Measurements from ENCODE around the gene FAM3A.
A peak's percentile ranks its signal among the peaks of the same experiment; 100 is the strongest.

Gene FAM3A

DNA sequence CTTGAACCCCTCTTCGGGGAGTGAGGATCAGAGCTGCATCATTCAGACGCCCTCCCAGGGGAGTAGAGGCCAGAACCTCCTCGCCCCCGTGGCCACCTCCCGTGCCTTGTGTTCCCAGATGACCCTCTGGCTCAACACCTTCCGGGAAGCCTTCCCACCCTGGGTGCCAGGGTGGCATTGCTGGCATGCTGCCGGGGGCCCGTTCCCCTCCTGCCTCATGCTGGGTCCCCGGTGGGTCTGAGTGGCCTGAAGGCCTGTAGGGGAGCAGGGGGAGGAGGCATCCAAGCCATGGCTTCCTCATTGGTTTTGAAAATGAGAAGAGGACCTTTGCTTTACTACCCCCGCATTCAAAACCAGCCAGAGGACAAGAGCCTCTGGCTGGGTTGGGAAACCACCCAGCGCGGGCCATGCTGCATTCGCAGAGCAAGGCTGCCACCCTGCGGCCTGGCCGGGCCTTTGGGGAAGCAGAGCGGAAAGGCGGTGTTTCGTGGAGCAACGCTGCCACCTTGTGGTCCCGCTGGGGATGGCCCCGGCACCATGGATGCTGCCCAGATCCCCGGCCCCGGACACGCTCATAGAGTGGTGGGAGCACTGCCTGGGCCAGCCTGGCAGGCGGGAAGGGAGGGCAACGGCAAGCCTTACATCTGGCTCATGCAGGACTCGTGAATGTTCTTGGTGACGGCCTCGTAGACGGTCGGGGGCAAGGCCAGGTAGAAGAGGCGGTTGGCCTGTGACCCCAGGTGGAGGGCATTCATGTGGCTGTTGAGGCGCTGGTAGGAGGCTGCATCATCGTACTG is 18.7 kb upstream of the FAM3A start:
- DNase-seq (ENCODE audit: low spot score), result peak; percentile 89

DNA sequence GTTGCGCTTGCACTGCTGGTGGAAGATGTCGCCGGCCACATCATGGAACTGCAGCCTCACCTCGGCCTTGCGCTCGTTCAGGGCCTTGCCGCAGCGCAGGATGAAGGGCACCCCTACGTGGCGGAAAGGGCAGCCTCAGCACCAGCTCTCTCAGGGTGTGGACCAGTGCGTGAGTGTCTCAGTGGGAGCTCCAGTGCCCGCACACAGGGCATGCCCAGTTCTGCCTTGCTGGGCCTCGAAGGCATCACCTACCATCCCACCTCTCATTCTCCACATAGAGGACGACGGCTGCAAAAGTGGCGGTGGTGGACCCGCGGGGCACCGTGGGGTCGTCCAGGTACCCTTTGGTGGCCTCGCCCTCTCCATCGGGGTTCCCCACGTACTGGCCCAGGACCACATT is 16.7 kb upstream of the FAM3A start:
- DNase-seq (ENCODE audit: low spot score), result no peak

DNA sequence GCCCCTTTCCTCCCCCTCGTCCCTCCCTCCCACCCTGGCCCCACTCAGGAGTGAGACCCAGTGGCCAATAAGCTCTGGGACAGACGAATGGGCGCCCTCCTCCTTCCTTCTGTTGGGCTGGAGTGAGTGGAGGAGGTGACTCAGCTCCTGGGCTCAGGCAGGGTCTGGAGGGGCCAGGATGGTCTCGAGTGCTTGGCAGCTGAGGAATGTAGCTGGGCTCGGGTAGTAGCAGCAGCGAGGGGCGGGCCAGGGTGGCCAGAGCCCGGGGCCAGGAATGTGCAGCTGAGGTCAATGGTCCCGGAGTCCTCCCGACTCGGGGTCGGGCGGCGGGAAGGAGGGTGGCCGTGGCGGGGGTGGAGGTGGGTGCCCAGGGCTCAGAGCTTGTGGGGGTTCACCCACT is 15.6 kb upstream of the FAM3A start:
- no peak for DNase-seq (ENCODE audit: low spot score)

DNA sequence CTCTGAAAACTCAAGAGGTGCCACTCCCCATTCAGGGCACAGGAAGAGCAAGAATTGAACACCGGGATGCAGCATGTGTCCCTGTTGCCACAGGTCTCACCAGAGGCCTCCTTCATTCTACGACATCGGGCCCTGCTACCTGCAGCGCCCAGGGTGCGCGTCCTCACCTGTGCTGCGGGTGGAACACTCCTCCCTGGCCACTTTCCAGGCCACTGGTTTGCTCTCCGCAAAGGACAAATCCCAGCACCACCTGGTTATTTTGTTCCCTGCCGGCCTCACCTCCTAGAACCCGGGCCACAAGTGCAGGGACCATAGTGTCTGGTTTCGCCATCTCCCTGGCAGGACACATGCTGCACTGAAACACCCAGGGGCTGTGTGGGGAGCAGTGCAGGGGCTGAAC is 14.3 kb upstream of the FAM3A start:
- DNase-seq (ENCODE audit: low spot score), result no peak

DNA sequence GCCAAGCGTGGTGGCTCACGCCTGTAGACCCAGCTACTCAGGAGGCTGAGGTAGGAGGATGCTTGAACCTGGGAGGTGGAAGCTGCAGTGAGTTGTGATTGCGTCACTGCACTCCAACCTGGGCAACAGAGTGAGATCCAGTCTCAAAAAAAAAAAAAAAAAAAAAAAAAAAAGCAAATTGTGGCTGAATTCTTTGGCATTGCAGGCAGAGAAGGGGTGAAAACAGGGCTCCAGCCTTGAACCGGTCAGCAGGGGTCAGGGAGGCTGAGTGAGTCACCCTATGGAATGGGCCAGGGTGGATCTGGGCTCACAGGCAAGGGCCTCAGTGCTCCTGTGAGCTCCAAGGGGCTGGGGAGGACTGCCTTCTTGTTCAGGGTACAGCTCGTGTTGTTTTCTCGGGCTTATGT is 13.2 kb upstream of the FAM3A start:
- peak; percentile 35 for DNase-seq (ENCODE audit: low spot score)

DNA sequence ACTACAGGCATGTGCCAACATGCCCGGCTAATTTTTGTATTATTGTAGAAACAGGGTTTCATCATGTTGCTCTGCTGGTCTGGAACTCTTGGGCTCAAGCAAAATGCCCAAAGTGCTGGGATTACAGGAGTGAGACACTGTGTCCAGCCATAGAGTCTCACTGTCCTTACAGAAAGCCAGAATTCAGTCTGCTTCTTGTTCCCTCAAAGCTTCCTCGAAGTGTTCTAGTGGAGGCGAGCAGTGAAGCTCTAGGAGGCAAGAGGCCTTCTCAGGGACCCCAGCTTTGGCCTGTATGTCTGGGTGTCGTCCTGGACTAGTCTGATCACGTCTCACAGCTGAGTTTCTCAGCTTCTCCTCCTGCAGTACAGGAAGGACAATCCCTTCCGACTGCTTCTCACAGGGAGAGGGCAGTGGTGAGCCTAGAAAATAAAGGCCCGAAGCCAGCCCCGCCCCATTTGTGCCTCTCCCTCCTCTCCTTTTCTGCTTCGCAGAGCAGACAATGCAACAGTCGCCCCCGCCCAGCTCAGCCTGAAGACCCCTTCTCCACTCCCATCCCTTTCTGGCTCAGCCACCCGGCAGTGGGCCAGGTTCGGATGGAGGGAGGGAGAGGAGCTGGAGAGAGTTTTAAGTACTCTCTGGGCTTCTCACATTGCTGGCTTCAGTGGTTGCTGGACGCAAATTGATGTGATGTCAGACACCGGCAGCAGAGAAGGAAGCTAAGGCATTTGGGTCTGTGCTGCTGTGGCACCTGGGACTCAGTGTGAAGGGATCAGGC is 11.1 kb upstream of the FAM3A start:
- peak; percentile 63 for DNase-seq (ENCODE audit: low spot score)

DNA sequence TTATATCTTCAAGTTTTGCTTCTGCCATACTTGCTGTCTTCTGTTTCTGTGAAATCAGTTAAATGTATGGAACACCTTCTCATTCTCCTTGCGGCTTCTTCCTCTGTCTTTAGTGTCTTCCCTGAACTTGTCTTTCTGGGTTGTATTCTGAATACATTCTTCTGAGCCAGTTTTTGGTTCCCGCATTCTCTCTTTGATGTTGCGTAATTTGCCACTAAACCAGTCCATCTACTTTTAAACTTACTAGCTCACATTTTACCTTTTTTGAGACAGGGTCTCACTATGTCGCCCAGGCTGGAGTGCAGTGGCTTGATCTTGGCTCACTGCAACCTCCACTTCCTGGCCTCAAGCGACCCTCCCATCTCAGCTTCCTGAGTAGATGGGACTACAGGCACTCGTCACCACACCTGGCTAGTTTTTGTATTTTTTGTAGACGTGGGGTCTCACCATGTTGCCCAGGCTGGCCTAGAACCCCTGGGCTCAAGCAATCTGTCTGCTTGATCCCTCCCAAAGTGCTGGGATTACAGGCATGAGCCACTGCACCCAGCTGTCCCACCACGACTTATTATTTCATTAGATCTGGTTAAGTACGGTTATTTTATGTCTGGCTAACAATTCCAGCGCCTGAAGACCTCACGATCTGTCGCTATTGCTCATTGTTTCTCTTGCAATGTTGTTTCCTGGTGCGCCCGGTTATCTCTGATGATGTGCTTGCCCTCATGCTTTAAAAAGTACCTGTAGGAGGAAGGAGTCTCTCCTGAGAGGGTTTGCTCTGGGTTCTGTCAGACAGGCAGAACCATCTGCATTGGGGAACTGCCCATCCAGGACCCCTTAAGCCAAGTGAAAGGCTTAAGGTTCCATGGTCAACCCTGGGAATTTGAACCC is 9.8 kb upstream of the FAM3A start:
- DNase-seq (ENCODE audit: low spot score), result no peak

DNA sequence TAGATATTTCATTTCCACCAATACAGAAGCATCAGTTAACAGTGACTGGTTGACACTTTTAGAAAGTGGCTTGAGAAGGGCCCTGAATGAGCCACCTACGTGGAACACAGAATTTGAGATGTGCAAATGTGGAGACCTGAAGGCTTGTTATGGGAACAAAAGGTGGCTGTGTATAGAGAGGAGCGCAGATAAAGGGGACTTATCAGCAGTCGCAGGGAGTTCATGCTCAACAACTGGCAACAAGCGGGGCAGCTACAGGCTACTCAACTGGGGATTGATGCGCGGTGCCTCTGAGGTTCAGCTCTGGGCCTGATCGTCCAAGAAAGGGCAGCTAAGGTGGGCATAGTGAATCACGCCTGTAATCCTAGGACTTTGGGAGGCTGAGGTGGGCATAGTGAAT is 3.4 kb upstream of the FAM3A start:
- no peak for DNase-seq (ENCODE audit: low spot score)

DNA sequence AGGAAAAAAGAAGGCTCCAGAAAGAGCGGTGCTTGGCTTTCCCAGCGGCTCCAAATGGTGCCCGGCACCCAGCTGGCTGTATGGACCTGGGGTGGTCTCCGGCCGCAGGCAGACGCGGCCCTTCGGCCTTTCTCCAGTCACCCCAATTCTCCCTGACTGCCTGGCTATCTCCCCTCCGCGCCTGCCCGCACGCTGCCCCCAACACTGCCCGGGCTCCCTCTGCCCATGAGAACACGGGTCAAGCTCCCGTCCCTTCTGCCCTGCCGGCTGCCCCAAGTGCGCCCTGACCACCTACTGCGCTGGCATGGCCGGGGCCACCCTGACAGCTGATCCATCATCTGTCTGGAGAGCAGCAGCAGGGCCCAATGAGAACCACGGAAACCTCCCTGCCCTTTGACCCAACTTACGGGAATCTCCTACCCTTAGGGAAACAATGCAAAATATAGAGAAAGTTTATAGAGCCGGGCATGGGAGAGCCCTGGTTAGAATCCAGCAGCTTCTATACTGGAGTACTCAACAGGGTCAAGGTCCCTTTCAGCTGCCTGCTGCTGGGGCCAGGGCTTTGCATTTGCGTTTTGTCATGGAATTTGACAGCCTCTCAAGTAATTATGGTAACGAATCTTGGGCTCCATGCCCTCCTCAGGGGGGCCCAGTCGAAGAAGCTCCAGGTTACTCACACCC is 1.2 kb upstream of the FAM3A start:
- DNase-seq (ENCODE audit: low spot score), result no peak

DNA sequence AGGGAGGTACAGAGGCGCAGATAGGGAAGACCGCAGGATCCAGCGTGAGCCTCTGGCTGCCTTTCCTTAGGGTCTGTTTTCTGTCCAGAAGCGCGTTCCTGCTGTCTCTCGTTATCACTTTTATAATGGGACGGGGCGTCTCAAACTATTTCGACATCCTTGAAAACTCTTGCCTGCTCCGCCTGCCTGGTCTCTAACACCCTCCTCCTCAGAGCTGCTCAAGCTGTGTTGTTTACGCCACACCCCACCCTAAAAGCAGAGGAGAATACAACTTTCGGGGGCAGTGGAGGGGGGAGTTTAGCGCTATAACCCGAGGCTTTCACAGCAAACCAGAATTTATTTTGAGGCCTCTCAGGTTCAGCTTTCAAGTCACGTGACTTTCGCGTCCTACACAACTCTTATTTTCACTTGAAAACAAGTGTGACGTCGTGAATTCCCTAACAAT is 646 bp upstream of the FAM3A start:
- DNase-seq (ENCODE audit: low spot score), result no peak

DNA sequence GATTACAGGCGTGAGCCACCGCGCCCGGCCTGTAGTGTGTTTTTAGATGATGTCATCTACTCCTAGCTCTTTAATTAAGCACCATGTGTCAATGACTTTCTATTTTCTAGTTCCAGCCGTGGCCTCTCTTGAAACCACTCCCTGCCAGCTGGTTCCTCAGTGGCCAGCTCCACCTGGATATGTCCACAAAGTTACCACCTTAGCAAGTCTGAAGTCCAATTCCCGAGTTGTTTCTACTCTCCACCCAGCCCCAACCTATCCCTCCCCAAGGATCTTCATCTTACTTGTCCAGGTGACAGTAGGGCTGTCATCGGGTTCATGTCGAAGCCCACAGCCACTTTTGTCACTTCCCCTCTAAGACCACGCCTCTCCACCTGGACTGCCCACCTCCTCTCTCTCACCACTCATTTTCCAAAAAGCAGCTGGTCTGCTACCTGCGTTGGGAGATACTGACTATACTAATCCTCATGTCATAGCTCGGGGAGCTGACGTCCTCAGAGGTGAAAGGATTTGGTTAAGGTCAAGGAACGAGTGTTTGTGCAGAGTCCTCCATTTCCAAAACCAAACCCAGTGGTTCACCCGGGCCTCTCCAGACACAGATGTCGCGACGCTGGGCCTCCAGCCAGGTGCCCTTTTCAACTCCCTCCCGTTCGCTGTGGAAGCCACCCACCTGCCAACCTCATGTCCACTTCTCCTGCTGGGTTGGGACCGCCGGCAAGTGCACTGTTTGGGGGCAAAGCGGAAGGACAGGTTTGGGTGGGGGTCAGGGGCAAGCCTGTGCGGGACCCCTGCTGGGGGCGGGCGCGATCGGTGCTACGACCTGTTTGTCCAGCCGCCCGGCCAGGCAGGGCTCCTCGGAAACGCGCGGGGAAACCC is 704 bp downstream of the FAM3A start:
- DNase-seq (ENCODE audit: low spot score), result no peak

DNA sequence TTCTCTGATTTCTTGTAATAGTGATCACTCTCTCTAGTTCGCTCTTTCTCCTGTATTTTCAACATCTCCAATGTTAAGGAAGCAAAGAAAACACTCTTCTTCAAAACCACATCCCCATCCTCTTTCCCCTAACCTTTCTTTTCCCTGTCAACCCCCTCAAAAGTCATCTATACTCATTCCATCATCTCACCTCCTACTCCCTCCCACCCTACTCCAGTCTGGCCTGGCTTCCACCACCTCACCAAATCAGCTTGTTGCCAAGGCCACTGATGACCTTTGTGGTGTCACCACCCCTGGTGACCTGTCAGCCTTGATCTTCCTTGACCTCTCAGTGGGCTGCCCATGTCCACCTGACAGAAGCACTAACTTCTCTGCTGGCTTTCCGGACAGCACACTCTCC is 2.3 kb downstream of the FAM3A start:
- DNase-seq (ENCODE audit: low spot score), result no peak

DNA sequence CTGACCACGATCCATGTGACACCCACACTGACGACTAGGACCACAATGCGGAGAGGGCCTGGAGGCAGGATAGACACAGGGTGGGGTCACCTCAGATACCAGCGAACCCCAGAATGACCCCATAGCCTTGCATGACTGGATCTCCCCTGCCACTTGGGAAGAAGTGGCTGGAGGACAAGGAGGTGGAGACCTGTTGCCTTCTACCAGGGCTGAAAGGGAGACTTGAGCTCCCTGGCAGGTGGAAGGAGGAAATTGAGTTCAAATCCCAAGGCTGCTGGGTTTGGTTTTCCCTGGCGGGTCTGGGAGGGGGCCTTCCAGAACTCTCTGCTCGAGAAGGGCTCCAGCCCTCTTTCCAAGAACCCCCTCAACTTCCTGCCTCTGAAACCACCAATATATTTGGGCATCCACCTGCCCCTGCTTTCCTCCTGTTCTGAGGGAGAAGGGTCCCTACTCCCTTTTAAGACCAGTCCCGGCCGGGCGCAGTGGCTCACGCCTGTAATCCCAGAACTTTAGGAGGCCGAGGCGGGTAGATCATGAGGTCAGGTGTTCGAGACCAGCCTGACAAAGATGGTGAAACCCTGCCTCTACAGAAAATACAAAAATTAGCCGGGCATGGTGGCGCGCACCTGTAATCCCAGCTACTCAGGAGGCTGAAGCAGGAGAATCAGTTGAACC is 3.0 kb downstream of the FAM3A start:
- DNase-seq (ENCODE audit: low spot score), result no peak

DNA sequence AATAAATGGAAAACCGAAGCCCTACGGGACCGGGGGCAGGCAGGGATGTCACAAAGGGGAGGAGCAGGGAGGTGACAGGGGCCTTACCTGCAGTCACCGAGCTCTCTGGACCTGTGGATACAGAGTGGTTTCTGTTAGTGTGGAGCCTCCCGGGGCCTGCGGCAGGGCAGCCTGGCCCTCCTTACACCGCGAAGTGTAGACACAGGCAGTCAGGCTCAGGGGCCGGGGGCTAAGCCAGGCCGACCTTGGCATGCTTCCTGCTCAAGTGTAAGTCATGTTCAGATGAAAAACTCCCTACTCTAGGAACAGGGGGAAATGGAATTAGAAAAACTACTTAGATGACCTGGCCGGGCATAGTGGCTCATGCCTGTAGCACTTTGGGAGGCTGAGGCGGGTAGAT is 4.3 kb downstream of the FAM3A start:
- no peak for DNase-seq (ENCODE audit: low spot score)

DNA sequence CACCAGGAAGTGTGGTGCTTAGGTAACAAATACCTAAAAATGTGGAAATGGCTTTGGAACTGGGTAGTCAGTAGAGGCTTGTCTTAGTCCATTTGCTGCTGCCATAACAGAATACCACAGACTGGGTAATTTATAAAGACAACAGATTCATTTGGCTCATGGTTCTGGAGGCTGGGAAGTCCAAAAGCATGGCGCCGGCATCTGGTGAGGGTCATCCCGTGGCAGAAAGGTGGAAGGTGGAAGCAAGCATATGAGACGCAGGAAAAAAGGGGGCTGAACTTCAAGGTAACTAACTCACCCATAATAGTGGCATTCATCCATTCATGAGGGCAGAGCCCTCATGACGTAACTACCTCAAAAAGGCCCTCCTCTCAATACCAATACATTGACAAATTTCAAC is 6.6 kb downstream of the FAM3A start:
- no peak for DNase-seq (ENCODE audit: low spot score)

DNA sequence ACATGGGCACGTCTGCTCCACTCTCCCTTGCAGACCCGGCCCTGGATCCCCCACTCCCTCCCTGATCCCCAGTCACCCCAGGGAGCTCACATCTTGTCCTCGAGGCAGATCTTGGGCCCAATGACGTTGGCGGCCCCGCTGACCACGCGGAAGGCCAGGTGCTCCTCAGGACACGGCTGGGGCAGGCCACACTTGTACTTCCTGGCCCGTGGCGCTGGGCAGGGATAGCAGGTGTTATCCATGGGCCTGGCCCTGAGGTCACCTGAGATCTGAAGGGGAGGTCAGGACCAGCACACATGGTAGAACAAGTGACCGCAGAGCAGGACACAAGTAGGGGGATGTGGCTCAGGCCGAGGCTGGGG is 7.7 kb downstream of the FAM3A start:
- DNase-seq (ENCODE audit: low spot score), result no peak

DNA sequence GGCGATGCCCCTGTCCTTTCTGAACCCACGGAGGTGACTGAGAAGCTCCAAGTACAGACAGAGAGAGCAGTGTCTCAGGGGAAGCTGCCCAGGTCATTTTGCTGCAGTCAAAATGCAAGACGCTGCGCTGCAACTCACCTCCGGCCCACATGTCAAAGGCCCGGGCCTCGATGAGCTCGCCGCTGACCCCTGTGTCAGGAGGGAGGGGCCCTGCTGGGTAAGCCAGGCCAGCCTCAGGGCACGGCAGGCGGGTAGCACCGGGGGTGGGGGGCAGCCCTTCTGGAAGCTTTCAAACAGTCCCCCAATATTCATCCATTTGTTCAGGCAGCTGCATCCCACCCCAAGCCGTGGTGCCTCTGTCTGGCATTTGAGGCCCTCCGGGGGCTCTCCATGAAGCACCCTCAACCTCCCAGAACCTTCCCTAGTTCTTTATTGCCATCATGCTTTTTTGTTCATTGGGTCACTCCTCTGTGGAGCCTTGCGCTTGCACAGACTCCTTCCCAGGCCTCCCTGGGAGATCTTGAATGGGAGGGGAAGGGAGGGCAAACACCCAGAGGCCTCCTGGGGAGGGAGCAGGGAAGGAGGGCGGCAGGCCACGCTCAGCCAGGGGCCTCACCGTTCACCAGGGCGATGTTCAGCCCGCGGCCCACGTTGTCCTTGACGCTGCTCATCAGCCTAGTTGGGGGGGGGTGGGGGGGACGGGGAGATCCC is 8.2 kb downstream of the FAM3A start:
- no peak for DNase-seq (ENCODE audit: low spot score)

DNA sequence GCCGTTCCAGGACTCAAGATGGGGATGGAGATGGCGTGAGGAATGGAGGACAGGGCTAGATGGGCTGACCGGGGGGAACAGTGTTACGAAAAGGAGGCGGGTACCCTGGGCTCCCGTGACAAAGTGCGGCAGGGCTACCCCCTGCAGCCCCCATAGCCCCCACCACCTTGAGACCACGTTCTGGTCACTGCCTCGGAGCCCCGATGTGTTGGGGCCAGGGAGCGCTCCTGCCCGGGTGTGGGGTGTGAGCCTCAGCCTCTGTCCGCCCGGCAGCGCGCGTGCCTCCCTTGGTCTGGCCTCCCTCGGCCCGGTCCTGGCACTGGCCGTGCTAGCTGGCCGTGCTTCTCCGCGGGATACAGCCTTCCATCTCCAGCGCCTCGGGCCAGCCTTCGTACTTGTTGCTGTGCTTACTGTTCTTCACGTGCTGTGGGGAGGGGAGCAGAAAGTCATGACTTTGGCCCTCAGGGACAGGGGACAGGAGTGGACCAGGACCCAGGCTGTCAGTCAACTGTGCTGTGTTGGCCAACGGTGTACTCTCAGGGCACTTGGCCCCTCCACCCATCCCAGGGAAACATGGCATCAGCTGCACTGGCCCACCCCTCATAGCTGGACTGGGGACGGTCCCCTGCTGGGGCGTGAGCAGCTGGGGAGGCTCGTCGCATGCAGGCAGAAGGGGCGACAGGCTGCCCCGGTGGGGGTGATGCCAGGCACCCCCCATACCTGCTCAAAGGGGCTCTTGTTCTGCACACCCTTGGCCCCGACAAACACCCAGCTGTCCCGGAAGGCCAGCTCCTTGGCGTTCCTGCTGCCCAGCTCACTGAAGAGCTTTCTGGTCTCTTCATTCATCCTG is 9.3 kb downstream of the FAM3A start:
- DNase-seq (ENCODE audit: low spot score), result no peak

DNA sequence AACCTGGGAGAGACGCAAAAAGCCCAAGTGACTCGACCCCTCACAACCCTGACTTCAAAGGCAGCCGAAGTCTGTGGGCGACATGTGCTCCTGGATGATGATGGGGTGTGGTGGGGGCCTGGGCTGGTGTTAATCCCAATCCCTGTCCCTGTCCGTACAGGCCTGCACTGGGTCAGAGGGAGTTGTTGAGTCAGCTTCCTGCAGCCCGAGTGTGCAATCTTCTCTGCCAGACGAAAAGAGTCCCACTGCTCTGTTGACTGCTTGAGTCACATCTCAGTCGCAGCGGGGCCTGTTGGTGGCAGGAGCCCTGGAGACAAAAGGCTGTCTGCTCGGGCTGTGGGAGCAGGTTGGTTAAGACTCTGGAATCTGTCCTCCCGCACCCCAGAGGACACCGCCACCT is 10.3 kb downstream of the FAM3A start:
- DNase-seq (ENCODE audit: low spot score), result peak; percentile 53
